Measurements from ENCODE around the gene TRIM47. TPM values are rescaled to one million over a fixed set of nuclear protein-coding genes. Genes with fewer than 3 reads are reported as not detected.

TRIM47 gene
- total and polyA plus RNA-seq, 2 of the 13 experiments (the other 11 are each of a cell fraction or from before 2014, with no cell fraction given): 33.5 to 82.0 TPM

- TF ChIP-seq ZSCAN12 (CRISPR knock-in tag; IDR thresholded peaks at IDR 0.05) (no peak), ZFP36L2 (CRISPR knock-in tag; IDR thresholded peaks at IDR 0.05) (no peak; the same call in 1 of the 2 replicates), ZNF224 (CRISPR knock-in tag; IDR thresholded peaks at IDR 0.05) (0 out of 2 replicates have a peak, but pooled peaks have one; percentile 70), SAFB2 (CRISPR knock-in tag; IDR thresholded peaks at IDR 0.05; ENCODE audit: borderline replicate concordance, low read depth) (peak; percentile 56), PATZ1 (CRISPR knock-in tag; IDR thresholded peaks at IDR 0.05) (peak; percentile 67), MXI1 (IDR thresholded peaks at IDR 0.05; ENCODE audit: borderline replicate concordance, low read depth, low read length) (no peak), ELF3 (CRISPR knock-in tag; IDR thresholded peaks at IDR 0.05) (peak; percentile 43), SIN3B (IDR thresholded peaks at IDR 0.05; ENCODE audit: low read length) (no peak), BHLHE40 (IDR thresholded peaks at IDR 0.05; ENCODE audit: low read length) (0 out of 2 replicates have a peak, but pooled peaks have one; percentile 26), ATF1 (CRISPR knock-in tag; IDR thresholded peaks at IDR 0.05) (no peak), MAFF (IDR thresholded peaks at IDR 0.05; ENCODE audit: low read depth, low read length) (0 out of 2 replicates have a peak, but pooled peaks have one; percentile 1), FOXK2 (IDR thresholded peaks at IDR 0.05) (peak; percentile 87), ZNF18 (CRISPR knock-in tag; IDR thresholded peaks at IDR 0.05; ENCODE audit: insufficient replicate concordance) (peak; percentile 96), NAIF1 (CRISPR knock-in tag; IDR thresholded peaks at IDR 0.05; ENCODE audit: borderline replicate concordance) (no peak), ZNF274 (CRISPR knock-in tag; IDR thresholded peaks at IDR 0.05) (no peak), ZNF335 (CRISPR knock-in tag; IDR thresholded peaks at IDR 0.05) (peak; percentile 86; the same call in 1 of the 2 replicates), POGZ (CRISPR knock-in tag; IDR thresholded peaks at IDR 0.05) (no peak), ZNF788 (CRISPR knock-in tag; IDR thresholded peaks at IDR 0.05; ENCODE audit: borderline replicate concordance) (peak; percentile 51; the same call in 1 of the 2 replicates), ZNF343 (CRISPR knock-in tag; IDR thresholded peaks at IDR 0.05) (peak; percentile 72; the same call in 1 of the 2 replicates), ZNF720 (CRISPR knock-in tag; IDR thresholded peaks at IDR 0.05) (no peak), JARID2 (CRISPR knock-in tag; IDR thresholded peaks at IDR 0.05; ENCODE audit: insufficient replicate concordance) (no peak), ZBTB21 (CRISPR knock-in tag; IDR thresholded peaks at IDR 0.05) (peak; percentile 20; the same call in 1 of the 2 replicates), TAF15 (IDR thresholded peaks at IDR 0.05; ENCODE audit: low read depth, low read length, poor library complexity, severe bottlenecking) (no peak), ZNF44 (CRISPR knock-in tag; IDR thresholded peaks at IDR 0.05) (no peak; the same call in 1 of the 2 replicates), ZNF782 (CRISPR knock-in tag; IDR thresholded peaks at IDR 0.05; ENCODE audit: borderline replicate concordance) (peak; percentile 61; the same call in 1 of the 2 replicates), REXO4 (CRISPR knock-in tag; IDR thresholded peaks at IDR 0.05; ENCODE audit: borderline replicate concordance) (no peak), ZMAT5 (CRISPR knock-in tag; IDR thresholded peaks at IDR 0.05; ENCODE audit: borderline replicate concordance, low read depth) (no peak)
Observed at GRCh38 chr17:75869282-75870141, 8.9 kb downstream of the TRIM47 start (continued).

Data from HepG2 (cell line).